Adipocyte (in vitro differentiated cells): ENCODE results near the gene POGK.

Experiments used
- DNase-seq: peaks from one replicate; pipeline ENCODE4 v3.0.0-alpha.2; 2015; ENCODE audit warnings: low read depth
- H3K27me3 ChIP-seq: replicated peaks from 2 replicates; pipeline ENCODE4 v1.7.0; 2013; ENCODE audit warnings: mild to moderate bottlenecking, low read length, moderate library complexity; ENCODE audit not compliant: control insufficient read depth, insufficient read depth
- H3K36me3 ChIP-seq: 2 replicates; pipeline ENCODE4 v1.7.0; 2013; ENCODE audit warnings: low read length, mild to moderate bottlenecking, moderate library complexity; ENCODE audit not compliant: control insufficient read depth, insufficient read depth, severe bottlenecking
- H3K4me1 ChIP-seq: 2 replicates; pipeline ENCODE4 v1.7.0; 2013; ENCODE audit warnings: mild to moderate bottlenecking, low read length, moderate library complexity; ENCODE audit not compliant: control insufficient read depth, insufficient read depth
- H3K4me3 ChIP-seq: 2 replicates; pipeline ENCODE4 v1.7.0; 2013; ENCODE audit warnings: mild to moderate bottlenecking, low read length, moderate library complexity
- H3K9ac ChIP-seq: 2 replicates; pipeline ENCODE4 v1.7.0; 2013; ENCODE audit warnings: mild to moderate bottlenecking, low read length, moderate library complexity
- H3K9me3 ChIP-seq: 2 replicates; pipeline ENCODE4 v1.7.0; 2013; ENCODE audit warnings: mild to moderate bottlenecking, low read length, moderate library complexity; ENCODE audit not compliant: control insufficient read depth

The POGK gene

GRCh38 chr1:166905136-166905535 is 65.9 kb downstream of the POGK start:
- no peaks in the 10 kb centered on the region for H3K27me3 ChIP-seq
- no peaks in the 10 kb centered on the region for H3K36me3 ChIP-seq
- peak; percentile 24 for DNase-seq
- no peaks in the 10 kb centered on the region for H3K9me3 ChIP-seq
- no peak overlapping the region for H3K4me3 ChIP-seq
- H3K4me1 ChIP-seq = peaks cover 5% of the 10 kb centered on the region
- no peak overlapping the region for H3K9ac ChIP-seq

DNA sequence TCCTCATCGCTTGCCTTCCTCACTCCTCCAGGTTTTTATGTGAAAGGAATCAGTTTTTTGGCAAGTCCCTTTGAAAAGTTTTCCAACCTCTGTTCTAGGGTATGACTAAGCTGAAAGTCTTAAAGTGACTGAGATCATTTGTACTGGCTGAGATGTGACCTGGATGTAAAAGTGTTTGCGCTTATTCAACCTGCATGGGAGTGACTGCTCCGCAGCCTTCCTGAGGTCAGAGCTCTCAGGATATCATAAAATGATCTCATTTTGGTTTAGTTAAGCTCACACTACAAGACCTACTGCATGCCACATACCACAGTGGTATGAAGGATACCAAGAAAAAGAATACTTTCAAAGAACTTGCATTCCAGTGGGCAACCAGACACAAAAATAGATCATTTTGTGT is 66.6 kb downstream of the POGK start:
- H3K4me1 ChIP-seq = peaks cover 5% of the 10 kb centered on the region
- no peaks in the 10 kb centered on the region for H3K9me3 ChIP-seq
- H3K9ac ChIP-seq = no peak overlapping the region
- H3K36me3 ChIP-seq = no peaks in the 10 kb centered on the region
- H3K27me3 ChIP-seq = no peaks in the 10 kb centered on the region
- no peak overlapping the region for H3K4me3 ChIP-seq
- DNase-seq = peak; percentile 33
